Hepatocyte (in vitro differentiated cells): Measurements from ENCODE around the gene EGR4.

Source experiments
- CTCF ChIP-seq: fragments of 200-600 bp; sonication (generic); IDR thresholded peaks from 2 replicates; pipeline ENCODE4 v1.5.1; 2016; ENCODE audit warnings: antibody characterized with exemption, mild to moderate bottlenecking; ENCODE audit not compliant: poor library complexity
- EZH2 ChIP-seq: fragments of 200-600 bp; sonication (generic); IDR thresholded peaks from 2 replicates; pipeline ENCODE4 v1.6.1; 2016; ENCODE audit warnings: antibody characterized with exemption, mild to moderate bottlenecking, borderline replicate concordance

- TF ChIP-seq CTCF, result no peak
- no peak for TF ChIP-seq EZH2
Measured at GRCh38 chr2:73255007-73255644, 38.2 kb downstream of the EGR4 start.
